Adrenal gland (tissue), 12 donors: ENCODE measurements around the gene KLK3. TPM values are rescaled to one million over a fixed set of nuclear protein-coding genes. Genes with fewer than 3 reads are reported as not detected.

Experiments used
- DNase-seq, 7 donors: peaks; one replicate each; pipeline ENCODE4 v3.0.0-alpha.2; 2019 to 2020
- H3K27ac ChIP-seq, 5 donors: fragments of 200-600 bp; sonication (generic) in 4 of 5; 1 replicate in 3 of 5; 2 replicates in 2 of 5; pipeline versions ENCODE4 v1.5.1 to v1.8.0; 2016 to 2020; ENCODE audit warnings: mild to moderate bottlenecking in 1 of 5
- H3K27me3 ChIP-seq: fragments of 200-600 bp; 2 replicates; pipeline ENCODE4 v1.8.0; 2021
- H3K36me3 ChIP-seq, 2 donors: fragments of 200-600 bp; replicated peaks in 1 of 2; 1 replicate in 1 of 2; 2 replicates in 1 of 2; pipeline versions ENCODE4 v1.5.1 to v1.8.0; 2018 to 2022
- H3K4me1 ChIP-seq, 2 donors: fragments of 200-600 bp; replicated peaks in 1 of 2; 1 replicate in 1 of 2; 2 replicates in 1 of 2; pipeline versions ENCODE4 v1.5.1 to v1.8.0; 2018 to 2021
- H3K4me3 ChIP-seq, 4 donors: fragments of 200-600 bp; sonication (generic) in 3 of 4; one replicate each; pipeline ENCODE4 v1.5.1; 2016 to 2018
- H3K9me3 ChIP-seq, 3 donors: fragments of 200-600 bp; sonication (generic) in 1 of 3; replicated peaks in 1 of 3; 1 replicate in 2 of 3; 2 replicates in 1 of 3; pipeline versions ENCODE4 v1.5.1 to v1.8.0; 2016 to 2021
- CTCF ChIP-seq, 6 experiments: fragments of 450-650 bp in 4 of 6; fragments of 200-600 bp in 2 of 6; sonication (generic) in 1 of 6; IDR thresholded peaks; 1 replicate in 5 of 6; 2 replicates in 1 of 6; pipeline versions ENCODE4 v1.5.1 to v1.8.0; 2016 to 2021; ENCODE audit warnings: antibody characterized with exemption in 6 of 6, mild to moderate bottlenecking in 2 of 6, moderate library complexity in 1 of 6
- POLR2A ChIP-seq, 2 donors: fragments of 450-650 bp; IDR thresholded peaks; one replicate each; pipeline ENCODE4 v1.6.1; 2017; ENCODE audit warnings: antibody characterized with exemption in 2 of 2, mild to moderate bottlenecking in 2 of 2, moderate library complexity in 1 of 2
- WGBS, 4 donors: extraction: QIAGEN DNeasy Blood & Tissue Kit in 2 of 4; methylation state at CpG; one replicate each; pipeline versions ENCODE4 v1.1.5 to v1.1.7; 2013 to 2017; 5-methylcytosine and 5-hydroxymethylcytosine counted together
- intact Hi-C, 2 donors: fragments of 100-400 bp; cut with DNase I; formaldehyde crosslinking; loops; one replicate each; pipeline versions ENCODE4 v1.14.1 to v1.15.0; 2022 to 2023
- polyA plus RNA-seq, 3 donors: library from polyadenylated mRNA; stranded (reverse); fragments of 200-250 nt in 2 of 3; fragments of 350-450 nt in 1 of 3; fragmentation: Illumina TruSeq in 1 of 3; extraction: RNeasy Lipid Tissue Mini Kit (QIAGEN cat#74804) in 1 of 3; gene quantifications; one replicate each; pipeline ENCODE4 v1.2.3, GENCODE V29; 2013 to 2014
- total RNA-seq, 9 donors: library from RNA; depleted of rRNA in 4 of 9; stranded (reverse); fragments of >200 nt in 4 of 9; fragments of 120-200 nt in 1 of 9; fragmentation: NEBNext Ultra II Directional in 1 of 9; extraction: Animal tissue kit (Norgen Biotek cat#: 25700) in 1 of 9; gene quantifications; one replicate each; pipeline versions ENCODE4 v1.1.0 to v1.2.4, GENCODE V29; 2013 to 2023
- donor health status: healthy with polysubstance abuse.
- donor health status: Bipolar disorder and iron deficiency.
- donor health status: DM: yes; HTN: yes; CAD: no.
- donor health status: DM: no; HTN: no; CAD: no.
- donor health status: DM: no; HTN: no; CAD: no.
- donor health status: DM: yes; HTN: yes; CAD: no.

The KLK3 gene
- total and polyA plus RNA-seq, 12 donors: 0.11 to 26.0 (median 1.1) TPM; not detected in 4

GRCh38 chr19:50844296-50844935, 10.3 kb upstream of the KLK3 start:
- Histone ChIP-seq H3K4me1 (no peaks in the 10 kb centered on the region), H3K27me3 (no peaks in the 10 kb centered on the region), H3K9me3 (no peaks in the 10 kb centered on the region), H3K27ac (no peak overlapping the region), H3K4me3 (no peak overlapping the region), H3K36me3 (no peaks in the 10 kb centered on the region)
- intact Hi-C loops: no loop called here
- WGBS, 4 donors: 58 to 70% (median 66%) methylated on average over 6 to 8 of the region's 8 CpGs
- DNase-seq: no peak
- no peak for TF ChIP-seq CTCF (IDR thresholded peaks at IDR 0.05)
- TF ChIP-seq POLR2A (IDR thresholded peaks at IDR 0.05): no peak

- Histone ChIP-seq H3K9me3 (no peaks in the 10 kb centered on the region), H3K4me1 (no peaks in the 10 kb centered on the region), H3K36me3 (no peaks in the 10 kb centered on the region), H3K4me3 (no peak overlapping the region), H3K27me3 (no peaks in the 10 kb centered on the region), H3K27ac (no peak overlapping the region)
- no peak for TF ChIP-seq CTCF (IDR thresholded peaks at IDR 0.05)
- TF ChIP-seq POLR2A (IDR thresholded peaks at IDR 0.05): no peak
- no peak for DNase-seq
- WGBS, 4 donors: 28 to 38% (median 33%) methylated on average over 3 of the region's 3 CpGs
- intact Hi-C loops: no loop called here
Observed at GRCh38 chr19:50850738-50851137, 4.0 kb upstream of the KLK3 start.

- Histone ChIP-seq H3K27me3 (no peaks in the 10 kb centered on the region), H3K9me3 (no peaks in the 10 kb centered on the region), H3K27ac (no peak overlapping the region), H3K4me1 (no peaks in the 10 kb centered on the region), H3K4me3 (no peak overlapping the region), H3K36me3 (no peaks in the 10 kb centered on the region)
- TF ChIP-seq CTCF (IDR thresholded peaks at IDR 0.05): no peak
- TF ChIP-seq POLR2A (IDR thresholded peaks at IDR 0.05): no peak
- DNase-seq: no peak
- intact Hi-C loops: no loop called here
- WGBS, 4 donors: 74 to 89% (median 79%) methylated on average over 3 to 4 of the region's 4 CpGs
Observed at GRCh38 chr19:50851620-50852019, 3.1 kb upstream of the KLK3 start.

GRCh38 chr19:50857366-50857765, 2.7 kb downstream of the KLK3 start:
- no peak for TF ChIP-seq CTCF (IDR thresholded peaks at IDR 0.05)
- no peak for TF ChIP-seq POLR2A (IDR thresholded peaks at IDR 0.05)
- H3K27ac ChIP-seq: no peak overlapping the region
- intact Hi-C loops: no loop called here
- no peaks in the 10 kb centered on the region for H3K9me3 ChIP-seq
- WGBS, 4 donors: 66 to 78% (median 73%) methylated on average over 6 of the region's 6 CpGs
- H3K4me3 ChIP-seq: no peak overlapping the region
- DNase-seq: no peak
- no peaks in the 10 kb centered on the region for H3K27me3 ChIP-seq
- no peaks in the 10 kb centered on the region for H3K36me3 ChIP-seq
- no peaks in the 10 kb centered on the region for H3K4me1 ChIP-seq
